OCI-LY3 (cell line): Measurements from ENCODE around the gene FHL3.

Experiments used
- CTCF ChIP-seq: fragments of 200-600, 300-600 bp; sonication (generic); IDR thresholded peaks from 2 replicates; pipeline ENCODE4 v1.5.1; 2014; ENCODE audit warnings: antibody characterized with exemption, low read length, low read depth
- EZH2phosphoT487 ChIP-seq: fragments of 200-600 bp; shearing (Covaris generic); IDR thresholded peaks from 2 replicates; pipeline ENCODE4 v1.6.1; 2018; ENCODE audit warnings: antibody characterized with exemption, mixed run types, low read depth

- TF ChIP-seq CTCF (no peak), EZH2phosphoT487 (no peak)
These were observed 50.9 kb downstream of the FHL3 start for GRCh38 chr1:37954316-37954971.
